ENCODE results near the gene TMEFF2. TPM values are rescaled to one million over a fixed set of nuclear protein-coding genes. Genes with fewer than 3 reads are reported as not detected.

TMEFF2 gene
- total RNA-seq, 2 donors from 2014 or later, result 0.24 to 0.37 TPM

DNA sequence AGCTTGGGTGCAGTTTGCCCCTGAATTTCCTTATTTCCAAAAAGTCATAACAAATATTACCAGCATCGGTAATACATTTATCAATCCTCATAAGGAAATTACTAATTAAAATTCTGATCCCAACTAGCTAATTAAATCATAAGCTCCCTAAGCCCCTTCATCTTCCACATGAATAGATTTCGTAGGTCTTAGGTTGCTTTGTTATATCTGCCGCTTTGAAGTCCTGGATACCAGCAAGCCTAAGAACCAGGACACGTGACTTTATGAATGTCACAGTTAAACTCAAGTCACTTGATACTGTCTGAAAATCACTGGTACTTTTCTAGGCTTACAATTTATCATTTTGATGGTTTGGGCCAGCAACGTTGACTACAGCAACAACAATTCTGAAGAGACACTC is 213.0 kb downstream of the TMEFF2 start:
- H3K36me3 ChIP-seq, result no peaks in the 10 kb centered on the region
- H3K27ac ChIP-seq, result no peak overlapping the region
- intact Hi-C loops (cut with DNase I), result no loop called here
- H3K4me3 ChIP-seq, result no peak overlapping the region
- H3K27me3 ChIP-seq, result no peaks in the 10 kb centered on the region
- H3K9me3 ChIP-seq, result no peaks in the 10 kb centered on the region
- no peaks in the 10 kb centered on the region for H3K4me1 ChIP-seq
- DNase-seq, result no peak
- no peak overlapping the region for H3K9ac ChIP-seq (ENCODE audit: low read depth in 2 of 2, low read length in 2 of 2)
- TF ChIP-seq, protein P1, sequence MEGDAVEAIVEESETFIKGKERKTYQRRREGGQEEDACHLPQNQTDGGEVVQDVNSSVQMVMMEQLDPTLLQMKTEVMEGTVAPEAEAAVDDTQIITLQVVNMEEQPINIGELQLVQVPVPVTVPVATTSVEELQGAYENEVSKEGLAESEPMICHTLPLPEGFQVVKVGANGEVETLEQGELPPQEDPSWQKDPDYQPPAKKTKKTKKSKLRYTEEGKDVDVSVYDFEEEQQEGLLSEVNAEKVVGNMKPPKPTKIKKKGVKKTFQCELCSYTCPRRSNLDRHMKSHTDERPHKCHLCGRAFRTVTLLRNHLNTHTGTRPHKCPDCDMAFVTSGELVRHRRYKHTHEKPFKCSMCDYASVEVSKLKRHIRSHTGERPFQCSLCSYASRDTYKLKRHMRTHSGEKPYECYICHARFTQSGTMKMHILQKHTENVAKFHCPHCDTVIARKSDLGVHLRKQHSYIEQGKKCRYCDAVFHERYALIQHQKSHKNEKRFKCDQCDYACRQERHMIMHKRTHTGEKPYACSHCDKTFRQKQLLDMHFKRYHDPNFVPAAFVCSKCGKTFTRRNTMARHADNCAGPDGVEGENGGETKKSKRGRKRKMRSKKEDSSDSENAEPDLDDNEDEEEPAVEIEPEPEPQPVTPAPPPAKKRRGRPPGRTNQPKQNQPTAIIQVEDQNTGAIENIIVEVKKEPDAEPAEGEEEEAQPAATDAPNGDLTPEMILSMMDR (IDR thresholded peaks at IDR 0.05), result no peak

- Histone ChIP-seq H3K9ac (ENCODE audit: low read depth in 2 of 2, low read length in 2 of 2) (no peak overlapping the region), H3K36me3 (no peaks in the 10 kb centered on the region), H3K27me3 (no peaks in the 10 kb centered on the region), H3K9me3 (no peaks in the 10 kb centered on the region), H3K4me1 (no peaks in the 10 kb centered on the region), H3K4me3 (no peak overlapping the region), H3K27ac (no peak overlapping the region)
- TF ChIP-seq, protein P1 (IDR thresholded peaks at IDR 0.05), result no peak
- intact Hi-C loops (cut with DNase I), result no loop called here
- DNase-seq, result no peak
Measured at GRCh38 chr2:191980483-191980882, 214.2 kb downstream of the TMEFF2 start.

- H3K36me3 ChIP-seq, result no peaks in the 10 kb centered on the region
- H3K9ac ChIP-seq (ENCODE audit: low read depth in 2 of 2, low read length in 2 of 2), result no peak overlapping the region
- H3K9me3 ChIP-seq, result no peaks in the 10 kb centered on the region
- H3K4me1 ChIP-seq, result no peaks in the 10 kb centered on the region
- no peak overlapping the region for H3K4me3 ChIP-seq
- H3K27ac ChIP-seq, result no peak overlapping the region
- no peak for DNase-seq
- TF ChIP-seq, protein P1 (IDR thresholded peaks at IDR 0.05), result no peak
- intact Hi-C loops (cut with DNase I), result no loop called here
- H3K27me3 ChIP-seq, result no peaks in the 10 kb centered on the region
Measured at GRCh38 chr2:191979221-191979730, 215.5 kb downstream of the TMEFF2 start.

DNA sequence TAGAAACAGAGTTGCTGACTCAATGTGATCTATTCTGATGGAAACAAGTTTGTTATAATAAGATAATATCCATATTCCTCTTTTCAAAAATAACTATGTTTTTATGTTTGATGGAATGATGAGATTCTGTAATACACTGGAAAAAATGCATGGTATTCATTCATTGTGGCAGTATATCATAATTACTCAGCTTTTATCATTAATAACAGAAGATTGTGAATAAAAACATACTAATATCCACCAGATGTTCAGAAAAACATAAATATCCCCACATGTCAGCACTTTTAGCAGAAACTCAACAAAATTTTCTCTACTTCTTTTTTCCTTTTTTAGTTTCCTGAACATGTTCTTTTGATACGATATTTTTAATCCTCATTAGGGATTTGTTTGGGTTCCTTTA is 217.0 kb downstream of the TMEFF2 start:
- Histone ChIP-seq H3K4me1 (no peaks in the 10 kb centered on the region), H3K36me3 (no peaks in the 10 kb centered on the region), H3K9me3 (no peaks in the 10 kb centered on the region), H3K27me3 (no peaks in the 10 kb centered on the region), H3K27ac (no peak overlapping the region), H3K9ac (ENCODE audit: low read depth in 2 of 2, low read length in 2 of 2) (no peak overlapping the region), H3K4me3 (no peak overlapping the region)
- intact Hi-C loops (cut with DNase I), result no loop called here
- no peak for DNase-seq
- TF ChIP-seq, protein P1 (IDR thresholded peaks at IDR 0.05), result no peak

DNA sequence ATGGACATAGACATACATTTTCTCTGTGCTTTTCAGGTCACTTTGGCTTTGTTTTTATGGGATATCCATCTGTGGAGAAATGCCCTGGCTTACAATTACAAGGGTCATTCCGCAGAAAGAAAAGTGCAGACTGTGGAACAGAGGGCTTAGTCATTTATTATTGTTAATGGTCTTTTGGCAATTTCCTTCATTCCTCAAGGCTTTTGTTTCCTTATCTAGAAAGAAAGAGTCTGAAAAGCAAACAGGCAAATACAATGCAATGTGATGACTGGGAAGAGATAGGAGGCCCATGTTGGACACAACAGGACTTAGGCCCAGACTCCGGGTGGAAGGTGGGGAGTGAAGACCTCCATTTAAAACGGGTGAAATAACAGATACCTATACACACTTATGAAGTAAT is 218.3 kb downstream of the TMEFF2 start:
- Histone ChIP-seq H3K9ac (ENCODE audit: low read depth in 2 of 2, low read length in 2 of 2) (no peak overlapping the region), H3K27ac (no peak overlapping the region), H3K9me3 (no peaks in the 10 kb centered on the region), H3K4me3 (no peak overlapping the region), H3K36me3 (no peaks in the 10 kb centered on the region), H3K27me3 (no peaks in the 10 kb centered on the region), H3K4me1 (no peaks in the 10 kb centered on the region)
- intact Hi-C loops (cut with DNase I), result no loop called here
- TF ChIP-seq, protein P1 (IDR thresholded peaks at IDR 0.05), result no peak
- no peak for DNase-seq

Data from colonic mucosa (tissue), 4 donors.